NCI-H345 (cell line): ENCODE measurements around the gene LRRK1.

Experiments
- DNase-seq: peaks from one replicate; lab custom pipeline; 2025; lab: John Stamatoyannopoulos, UW

LRRK1 gene

DNA sequence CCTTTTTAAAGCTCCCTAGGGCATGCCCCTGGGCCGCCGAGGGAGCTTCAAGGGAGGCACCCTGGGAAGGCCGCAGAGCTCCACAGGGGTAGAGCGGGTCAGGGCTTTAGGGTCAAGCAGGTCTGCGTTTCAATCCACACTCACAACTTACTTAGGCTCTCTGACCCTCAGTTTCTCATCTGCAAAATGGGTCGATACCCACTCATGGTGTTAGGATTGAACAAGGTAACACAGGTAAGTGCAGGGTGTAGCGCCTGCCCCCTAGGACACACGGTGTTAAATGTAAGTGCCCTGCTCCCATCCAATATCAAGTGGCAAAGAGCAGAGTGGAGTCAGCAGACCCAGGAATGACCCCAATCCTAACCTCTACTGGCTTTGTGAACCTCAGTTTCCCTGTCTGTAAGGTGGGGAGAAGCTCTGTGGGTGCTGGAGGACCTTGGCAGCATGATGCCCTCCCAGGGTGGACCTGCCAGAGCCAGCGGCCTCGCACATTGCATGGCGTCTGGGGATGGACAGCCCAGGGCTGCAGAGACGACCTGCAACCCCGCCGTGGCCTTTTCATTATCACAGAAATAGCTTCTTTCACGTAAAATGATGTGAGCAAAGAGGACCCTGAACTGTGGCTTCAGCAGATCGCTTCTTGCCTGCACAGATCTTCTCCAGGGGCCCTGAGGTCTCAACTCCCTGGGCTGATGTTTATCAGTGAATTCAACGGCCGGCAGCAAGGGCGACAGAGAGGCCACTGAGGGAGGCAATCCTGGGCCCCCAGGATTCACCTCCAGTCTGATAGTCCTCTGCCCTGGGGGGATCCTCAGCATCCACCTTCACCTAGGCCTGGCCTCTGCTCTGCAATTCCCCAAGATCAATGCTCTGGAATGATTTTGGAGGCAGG lies 194.2 kb downstream of the LRRK1 start:
- no peak for DNase-seq

- no peak for DNase-seq
Measured at GRCh38 chr15:101114166-101114565, 195.0 kb downstream of the LRRK1 start.

GRCh38 chr15:101114610-101115009 lies 195.5 kb downstream of the LRRK1 start:
- no peak for DNase-seq

DNA sequence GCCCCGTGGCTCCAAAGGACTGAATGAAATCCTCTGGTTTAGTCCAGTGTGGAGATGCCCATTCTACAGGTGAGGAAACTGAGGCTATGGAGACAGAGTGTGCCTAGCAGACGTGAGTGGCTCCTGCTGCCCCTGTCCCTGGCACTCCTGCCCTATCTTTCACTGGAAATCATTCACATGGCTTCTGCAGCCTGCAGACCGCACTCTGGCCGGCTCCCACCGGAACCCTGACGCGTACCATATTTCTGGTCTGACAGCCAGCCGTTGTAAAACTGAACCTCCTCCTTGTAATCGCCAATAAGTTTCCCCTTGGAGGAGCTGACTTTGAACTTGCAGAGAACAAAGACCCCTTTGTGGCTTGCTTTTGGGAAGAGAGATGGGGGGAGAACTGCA lies 196.2 kb downstream of the LRRK1 start:
- no peak for DNase-seq

DNA sequence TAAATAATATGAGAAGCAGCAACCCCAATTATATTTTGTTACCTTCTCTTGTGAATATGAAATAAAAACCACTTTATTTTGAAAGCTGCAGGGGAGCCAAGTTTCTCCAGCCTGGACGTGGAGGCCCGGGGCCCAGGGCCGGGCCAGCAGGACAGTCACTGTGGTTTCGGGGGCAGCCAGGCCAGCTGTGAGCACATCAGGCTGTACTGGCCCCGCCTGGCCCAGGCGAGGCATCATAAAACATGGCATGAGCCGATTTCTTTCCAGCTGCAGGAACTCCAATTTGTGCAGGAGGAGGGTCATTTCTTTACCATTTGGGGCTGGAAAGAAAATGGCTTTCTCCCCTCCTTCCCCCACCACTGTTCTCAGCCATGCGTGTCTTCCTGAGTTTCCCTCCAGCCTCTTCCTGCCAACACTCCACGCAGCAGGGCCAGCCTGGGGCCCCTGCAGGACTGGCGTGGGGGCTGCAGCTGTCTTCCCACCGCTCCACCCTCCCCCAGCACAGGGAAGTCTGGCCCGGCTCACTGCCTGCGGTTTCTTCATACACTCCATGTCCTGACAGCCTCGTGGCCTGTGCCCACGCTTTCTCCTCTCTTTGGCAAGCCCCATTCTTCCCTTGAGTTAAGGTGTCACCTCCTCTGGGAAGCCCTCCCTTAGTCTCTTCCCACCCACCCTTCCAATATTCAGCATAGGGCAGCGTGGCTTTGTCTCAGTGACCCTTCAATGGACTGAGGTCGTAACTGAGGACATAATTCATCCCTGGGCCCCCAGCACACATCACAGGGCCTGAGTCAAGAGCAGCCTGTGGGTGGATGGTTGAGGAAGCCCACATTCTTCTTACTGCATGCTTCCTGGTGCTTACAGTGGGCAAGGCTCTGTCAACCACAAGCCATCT lies 196.9 kb downstream of the LRRK1 start:
- DNase-seq = no peak

DNA sequence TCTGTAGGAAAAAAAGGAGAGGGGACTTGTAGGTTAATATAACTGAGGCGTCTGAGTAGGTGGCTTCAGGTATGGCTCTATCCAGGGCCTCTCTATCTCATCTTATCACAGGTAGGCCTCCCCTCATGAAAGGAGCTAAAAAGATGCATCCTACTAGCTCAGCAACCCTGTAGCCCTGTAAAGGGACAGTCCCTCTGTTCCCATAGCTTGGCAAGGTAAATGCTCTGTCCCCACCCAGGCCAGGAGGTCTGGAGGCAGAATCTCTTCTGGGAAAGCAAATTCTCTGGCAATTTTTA lies 197.5 kb downstream of the LRRK1 start:
- DNase-seq = no peak

- no peak for DNase-seq
Measured at GRCh38 chr15:101118116-101118515, 199.0 kb downstream of the LRRK1 start.

- no peak for DNase-seq
Measured at GRCh38 chr15:101118615-101119014, 199.5 kb downstream of the LRRK1 start.

DNA sequence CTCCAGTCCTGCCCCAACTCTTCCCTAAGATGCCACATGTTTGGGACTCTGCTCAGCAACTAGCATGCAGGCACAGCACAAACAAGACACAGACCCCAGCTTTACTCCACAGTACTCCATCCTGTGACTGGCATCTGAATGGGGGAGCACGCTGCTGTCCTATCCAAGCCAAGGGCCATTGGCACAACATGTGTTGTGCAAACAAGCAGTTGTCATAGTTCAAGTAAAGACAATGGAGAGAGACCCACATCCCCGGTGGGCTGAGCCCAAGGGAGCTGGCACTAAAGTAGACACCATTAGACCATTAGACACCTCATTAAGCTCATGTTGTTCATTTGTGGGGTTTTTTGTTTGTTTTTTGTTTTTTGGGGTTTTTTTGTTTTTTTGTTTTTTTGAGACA lies 200.0 kb downstream of the LRRK1 start:
- no peak for DNase-seq
